ENCODE measurements around the gene LEMD3. TPM values are rescaled to one million over a fixed set of nuclear protein-coding genes. Genes with fewer than 3 reads are reported as not detected.

LEMD3 gene
- polyA plus RNA-seq, 1 of the 3 experiments (the other 2 are of a cell fraction) = 4.4 TPM

DNA sequence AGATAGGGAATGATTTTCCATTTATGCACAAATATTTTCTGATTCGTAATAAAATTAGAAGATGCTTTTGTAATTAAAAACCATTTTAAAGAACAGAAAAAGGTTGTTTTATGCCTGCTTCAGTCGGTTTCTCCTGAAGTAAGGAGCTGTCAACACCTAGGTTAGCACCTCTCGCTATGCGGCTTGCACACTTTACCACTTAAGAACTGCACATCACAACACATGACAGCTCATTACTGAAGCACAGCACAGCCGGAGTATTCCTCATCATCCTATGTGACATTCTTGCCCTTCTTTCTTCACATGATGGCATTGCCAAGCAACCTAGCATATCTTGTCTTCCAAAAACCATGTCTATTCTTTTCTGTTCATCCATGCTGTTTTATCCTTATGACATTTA lies 42.9 kb upstream of the LEMD3 start:
- Histone ChIP-seq H3F3A (replicated peaks; ENCODE audit: insufficient read depth) (no peaks in the 10 kb centered on the region), H3K9me2 (peaks cover 4% of the 10 kb centered on the region; the same call in 1 of the 2 replicates), H3K4me2 (no peak overlapping the region), H3K27me3 (ENCODE audit: insufficient read depth) (peaks cover 29% of the 10 kb centered on the region), H3K4me3 (ENCODE audit: low read depth in 2 of 2, low read length in 1 of 2) (no peak overlapping the region), H3K9ac (no peak overlapping the region), H4K20me1 (ENCODE audit: insufficient read depth) (no peaks in the 10 kb centered on the region), H3K27ac (ENCODE audit: low read depth in 2 of 2, low read length in 1 of 2) (no peak overlapping the region), H3K36me3 (replicated peaks in 1 of 2; ENCODE audit: control insufficient read depth in 1 of 2, insufficient read depth in 2 of 2, low read length in 1 of 2) (no peaks in the 10 kb centered on the region), H3K79me2 (ENCODE audit: insufficient read depth) (no peaks in the 10 kb centered on the region), H3K9me3 (no peaks in the 10 kb centered on the region), H2AFZ (ENCODE audit: low read depth) (no peak overlapping the region), H3K4me1 (ENCODE audit: control insufficient read depth in 1 of 2, insufficient read depth in 2 of 2, low read depth in 1 of 2, low read length in 1 of 2) (no peaks in the 10 kb centered on the region)
- CTCF ChIA-PET = interaction anchor here (1.2 to 1.6 kb wide), 4 partner anchors 16 to 325 kb away, joined by 3 to 6 read pairs (median 4); no protein-coding TSS in a partner anchor
- 14% methylated on average over 5 of the region's 5 CpGs for WGBS (ENCODE audit: low lambda C conversion rate)
- no peak for TF ChIP-seq RXRA (IDR thresholded peaks at IDR 0.05; ENCODE audit: borderline replicate concordance, low read depth)
- no peak for TF ChIP-seq SIN3A (IDR thresholded peaks at IDR 0.05; ENCODE audit: borderline replicate concordance, low read depth, low read length)
- no peak for TF ChIP-seq NFIC (IDR thresholded peaks at IDR 0.05; ENCODE audit: borderline replicate concordance)
- no peak for TF ChIP-seq MXI1 (IDR thresholded peaks at IDR 0.05; ENCODE audit: low read depth, low read length)
- no peak for TF ChIP-seq FOXM1 (IDR thresholded peaks at IDR 0.05; ENCODE audit: low read depth)
- no peak for TF ChIP-seq FOXJ3 (CRISPR knock-in tag; IDR thresholded peaks at IDR 0.05)
- no peak for TF ChIP-seq JUND (IDR thresholded peaks at IDR 0.05)
- TF ChIP-seq, protein P1, sequence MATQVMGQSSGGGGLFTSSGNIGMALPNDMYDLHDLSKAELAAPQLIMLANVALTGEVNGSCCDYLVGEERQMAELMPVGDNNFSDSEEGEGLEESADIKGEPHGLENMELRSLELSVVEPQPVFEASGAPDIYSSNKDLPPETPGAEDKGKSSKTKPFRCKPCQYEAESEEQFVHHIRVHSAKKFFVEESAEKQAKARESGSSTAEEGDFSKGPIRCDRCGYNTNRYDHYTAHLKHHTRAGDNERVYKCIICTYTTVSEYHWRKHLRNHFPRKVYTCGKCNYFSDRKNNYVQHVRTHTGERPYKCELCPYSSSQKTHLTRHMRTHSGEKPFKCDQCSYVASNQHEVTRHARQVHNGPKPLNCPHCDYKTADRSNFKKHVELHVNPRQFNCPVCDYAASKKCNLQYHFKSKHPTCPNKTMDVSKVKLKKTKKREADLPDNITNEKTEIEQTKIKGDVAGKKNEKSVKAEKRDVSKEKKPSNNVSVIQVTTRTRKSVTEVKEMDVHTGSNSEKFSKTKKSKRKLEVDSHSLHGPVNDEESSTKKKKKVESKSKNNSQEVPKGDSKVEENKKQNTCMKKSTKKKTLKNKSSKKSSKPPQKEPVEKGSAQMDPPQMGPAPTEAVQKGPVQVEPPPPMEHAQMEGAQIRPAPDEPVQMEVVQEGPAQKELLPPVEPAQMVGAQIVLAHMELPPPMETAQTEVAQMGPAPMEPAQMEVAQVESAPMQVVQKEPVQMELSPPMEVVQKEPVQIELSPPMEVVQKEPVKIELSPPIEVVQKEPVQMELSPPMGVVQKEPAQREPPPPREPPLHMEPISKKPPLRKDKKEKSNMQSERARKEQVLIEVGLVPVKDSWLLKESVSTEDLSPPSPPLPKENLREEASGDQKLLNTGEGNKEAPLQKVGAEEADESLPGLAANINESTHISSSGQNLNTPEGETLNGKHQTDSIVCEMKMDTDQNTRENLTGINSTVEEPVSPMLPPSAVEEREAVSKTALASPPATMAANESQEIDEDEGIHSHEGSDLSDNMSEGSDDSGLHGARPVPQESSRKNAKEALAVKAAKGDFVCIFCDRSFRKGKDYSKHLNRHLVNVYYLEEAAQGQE (IDR thresholded peaks at IDR 0.05; ENCODE audit: low read depth, low read length) = no peak
- TF ChIP-seq, protein P2, sequence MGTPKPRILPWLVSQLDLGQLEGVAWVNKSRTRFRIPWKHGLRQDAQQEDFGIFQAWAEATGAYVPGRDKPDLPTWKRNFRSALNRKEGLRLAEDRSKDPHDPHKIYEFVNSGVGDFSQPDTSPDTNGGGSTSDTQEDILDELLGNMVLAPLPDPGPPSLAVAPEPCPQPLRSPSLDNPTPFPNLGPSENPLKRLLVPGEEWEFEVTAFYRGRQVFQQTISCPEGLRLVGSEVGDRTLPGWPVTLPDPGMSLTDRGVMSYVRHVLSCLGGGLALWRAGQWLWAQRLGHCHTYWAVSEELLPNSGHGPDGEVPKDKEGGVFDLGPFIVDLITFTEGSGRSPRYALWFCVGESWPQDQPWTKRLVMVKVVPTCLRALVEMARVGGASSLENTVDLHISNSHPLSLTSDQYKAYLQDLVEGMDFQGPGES (IDR thresholded peaks at IDR 0.05; ENCODE audit: low read depth, low read length) = no peak
- no peak for TF ChIP-seq ELF1 (IDR thresholded peaks at IDR 0.05)
- no peak for DNase-seq
- POLR2A ChIA-PET = no interaction called here

DNA sequence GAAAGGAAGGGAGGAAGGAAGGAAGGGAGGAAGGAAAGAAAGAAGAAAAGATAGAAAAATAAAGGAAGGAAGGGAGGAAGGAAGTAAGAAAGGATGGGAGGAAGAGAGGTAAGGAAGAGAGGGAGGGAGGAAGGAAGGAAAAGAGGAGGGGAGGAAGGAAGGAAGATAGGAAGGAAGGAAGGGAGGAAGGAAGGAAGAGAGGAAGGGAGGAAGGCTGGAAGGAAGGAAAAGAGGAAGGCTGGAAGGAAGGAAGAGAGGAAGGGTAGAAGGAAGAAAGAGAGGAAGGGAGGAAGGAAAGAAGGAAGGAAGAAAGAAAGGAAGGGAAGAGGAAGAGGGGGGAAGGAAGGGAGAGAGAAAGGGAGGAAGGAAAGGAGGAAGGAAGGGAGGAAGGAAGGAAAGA lies 35.5 kb upstream of the LEMD3 start:
- Histone ChIP-seq H3K9me2 (no peaks in the 10 kb centered on the region), H3K4me1 (ENCODE audit: control insufficient read depth in 1 of 2, insufficient read depth in 2 of 2, low read depth in 1 of 2, low read length in 1 of 2) (no peaks in the 10 kb centered on the region), H3K27me3 (ENCODE audit: insufficient read depth) (peaks cover 7% of the 10 kb centered on the region; the same call in 1 of the 2 replicates), H4K20me1 (ENCODE audit: insufficient read depth) (no peaks in the 10 kb centered on the region), H2AFZ (ENCODE audit: low read depth) (no peak overlapping the region), H3K79me2 (ENCODE audit: insufficient read depth) (no peaks in the 10 kb centered on the region), H3K4me2 (no peak overlapping the region), H3K4me3 (ENCODE audit: low read depth in 2 of 2, low read length in 1 of 2) (no peak overlapping the region), H3F3A (replicated peaks; ENCODE audit: insufficient read depth) (no peaks in the 10 kb centered on the region), H3K9me3 (peaks cover 9% of the 10 kb centered on the region), H3K9ac (no peak overlapping the region), H3K36me3 (replicated peaks in 1 of 2; ENCODE audit: control insufficient read depth in 1 of 2, insufficient read depth in 2 of 2, low read length in 1 of 2) (no peaks in the 10 kb centered on the region), H3K27ac (ENCODE audit: low read depth in 2 of 2, low read length in 1 of 2) (no peak overlapping the region)
- ChIA-PET CTCF (interaction anchor here (2.0 kb wide), 1 partner anchor 10 kb away, joined by 5 read pairs; no protein-coding TSS in a partner anchor), POLR2A (no interaction called here)
- no peak for TF ChIP-seq GABPA (IDR thresholded peaks at IDR 0.05; ENCODE audit: low read depth)
- TF ChIP-seq JUND (IDR thresholded peaks at IDR 0.05) = no peak
- no peak for TF ChIP-seq RCOR1 (IDR thresholded peaks at IDR 0.05; ENCODE audit: low read length)
- TF ChIP-seq, protein P3, sequence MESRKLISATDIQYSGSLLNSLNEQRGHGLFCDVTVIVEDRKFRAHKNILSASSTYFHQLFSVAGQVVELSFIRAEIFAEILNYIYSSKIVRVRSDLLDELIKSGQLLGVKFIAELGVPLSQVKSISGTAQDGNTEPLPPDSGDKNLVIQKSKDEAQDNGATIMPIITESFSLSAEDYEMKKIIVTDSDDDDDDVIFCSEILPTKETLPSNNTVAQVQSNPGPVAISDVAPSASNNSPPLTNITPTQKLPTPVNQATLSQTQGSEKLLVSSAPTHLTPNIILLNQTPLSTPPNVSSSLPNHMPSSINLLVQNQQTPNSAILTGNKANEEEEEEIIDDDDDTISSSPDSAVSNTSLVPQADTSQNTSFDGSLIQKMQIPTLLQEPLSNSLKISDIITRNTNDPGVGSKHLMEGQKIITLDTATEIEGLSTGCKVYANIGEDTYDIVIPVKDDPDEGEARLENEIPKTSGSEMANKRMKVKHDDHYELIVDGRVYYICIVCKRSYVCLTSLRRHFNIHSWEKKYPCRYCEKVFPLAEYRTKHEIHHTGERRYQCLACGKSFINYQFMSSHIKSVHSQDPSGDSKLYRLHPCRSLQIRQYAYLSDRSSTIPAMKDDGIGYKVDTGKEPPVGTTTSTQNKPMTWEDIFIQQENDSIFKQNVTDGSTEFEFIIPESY (IDR thresholded peaks at IDR 0.05; ENCODE audit: borderline replicate concordance, low read depth) = no peak
- DNase-seq = no peak

Measured in SK-N-SH (cell line).